ENCODE results near the gene DNAJB11.
"Not testable (repeated sequence)": the region's sequence is repeated elsewhere in the genome, so short reads cannot be mapped to it uniquely, and the experiment has no call there.

- not testable (repeated sequence) for TF ChIP-seq EZH2phosphoT487 (IDR thresholded peaks at IDR 0.05; ENCODE audit: borderline replicate concordance); POLR2A (IDR thresholded peaks at IDR 0.05; ENCODE audit: borderline replicate concordance, extremely low read depth, insufficient read depth, insufficient read length)
These were observed 38.8 kb upstream of the DNAJB11 start for GRCh38 chr3:186531694-186532093.

Data from HCT116 (cell line).